Astrocyte (in vitro differentiated cells and primary cell): ENCODE results near the gene P3H2.

Source experiments
- CTCF ChIP-seq: IDR thresholded peaks from 2 replicates; pipeline ENCODE4 v1.5.1; 2011; ENCODE audit warnings: low read depth, mild to moderate bottlenecking, inconsistent platforms, low read length, moderate library complexity; ENCODE audit not compliant: insufficient read depth
- EZH2 ChIP-seq: IDR thresholded peaks from 2 replicates; pipeline ENCODE4 v1.6.1; 2012; ENCODE audit warnings: mild to moderate bottlenecking, low read length, inconsistent platforms; ENCODE audit not compliant: insufficient read depth

- TF ChIP-seq CTCF (no peak), EZH2 (no peak)
Observed at GRCh38 chr3:190077395-190078045, 43.2 kb downstream of the P3H2 start.
